ENCODE measurements around the gene TBC1D13. TPM values are rescaled to one million over a fixed set of nuclear protein-coding genes. Genes with fewer than 3 reads are reported as not detected.

Gene TBC1D13
- total and polyA plus RNA-seq, 2 of the 4 experiments (the other 2 are of a cell fraction) = 9.1 to 26.4 TPM

Small RNAs within 50 kb of the gene (microRNA-seq; reads per million reads assigned to microRNA genes)
- gene RF00017 (ENCODE audit: insufficient read depth, insufficient read length) = not detected

Small RNAs within 50 kb of the gene (small RNA-seq; reads per million reads assigned to genes)
- 0 reads per million in 5 experiments for gene RF00017

Other genes with a start within 250 kb of the TBC1D13 start
- gene SPTAN1, start 234.7 kb upstream of the TBC1D13 start, total RNA-seq (2012; rRNA removed) = 327 and 345 TPM in 2 replicates
- gene SPTAN1, start 234.7 kb upstream of the TBC1D13 start, polyA plus RNA-seq (2012; rRNA removed) = 275 and 316 TPM in 2 replicates
- 36.1 and 37.1 TPM in 2 replicates for gene DYNC2I2, start 130.4 kb upstream of the TBC1D13 start, total RNA-seq (2012; rRNA removed)
- 33.7 and 42.9 TPM in 2 replicates for gene DYNC2I2, start 130.4 kb upstream of the TBC1D13 start, polyA plus RNA-seq (2012; rRNA removed)
- 182 and 587 TPM in 2 replicates for gene SET, start 98.0 kb upstream of the TBC1D13 start, total RNA-seq (2012; rRNA removed)
- 80.2 and 104 TPM in 2 replicates for gene SET, start 98.0 kb upstream of the TBC1D13 start, polyA plus RNA-seq (2012; rRNA removed)
- 1.6 and 1.7 TPM in 2 replicates for gene PKN3, start 84.8 kb upstream of the TBC1D13 start, total RNA-seq (2012; rRNA removed)
- 3.8 and 5.7 TPM in 2 replicates for gene PKN3, start 84.8 kb upstream of the TBC1D13 start, polyA plus RNA-seq (2012; rRNA removed)
- gene ZDHHC12, start 63.1 kb upstream of the TBC1D13 start, total RNA-seq (2012; rRNA removed) = 13.9 and 16.7 TPM in 2 replicates
- gene ZDHHC12, start 63.1 kb upstream of the TBC1D13 start, polyA plus RNA-seq (2012; rRNA removed) = 60.7 and 75.1 TPM in 2 replicates
- 7.5 and 7.7 TPM in 2 replicates for gene ZER1, start 15.3 kb upstream of the TBC1D13 start, total RNA-seq (2012; rRNA removed)
- 34.9 and 45.1 TPM in 2 replicates for gene ZER1, start 15.3 kb upstream of the TBC1D13 start, polyA plus RNA-seq (2012; rRNA removed)
- 9.9 and 11.7 TPM in 2 replicates for gene ENDOG, start 31.2 kb downstream of the TBC1D13 start, total RNA-seq (2012; rRNA removed)
- 16.2 and 27.2 TPM in 2 replicates for gene ENDOG, start 31.2 kb downstream of the TBC1D13 start, polyA plus RNA-seq (2012; rRNA removed)
- gene SPOUT1, start 42.5 kb downstream of the TBC1D13 start, total RNA-seq (2012; rRNA removed) = 15.8 and 17.9 TPM in 2 replicates
- gene SPOUT1, start 42.5 kb downstream of the TBC1D13 start, polyA plus RNA-seq (2012; rRNA removed) = 27.8 and 30.2 TPM in 2 replicates
- gene KYAT1, start 94.7 kb downstream of the TBC1D13 start, total RNA-seq (2012; rRNA removed) = 5.8 and 6.8 TPM in 2 replicates
- gene KYAT1, start 94.7 kb downstream of the TBC1D13 start, polyA plus RNA-seq (2012; rRNA removed) = 8.8 and 9.5 TPM in 2 replicates
- gene LRRC8A, start 94.9 kb downstream of the TBC1D13 start, total RNA-seq (2012; rRNA removed) = 42.8 and 45.8 TPM in 2 replicates
- 60.9 and 71.7 TPM in 2 replicates for gene LRRC8A, start 94.9 kb downstream of the TBC1D13 start, polyA plus RNA-seq (2012; rRNA removed)
- 2.2 and 3.3 TPM in 2 replicates for gene PHYHD1, start 133.7 kb downstream of the TBC1D13 start, total RNA-seq (2012; rRNA removed)
- gene PHYHD1, start 133.7 kb downstream of the TBC1D13 start, polyA plus RNA-seq (2012; rRNA removed) = 8.4 and 10.0 TPM in 2 replicates
- gene DOLK, start 160.3 kb downstream of the TBC1D13 start, total RNA-seq (2012; rRNA removed) = 26.4 and 30.8 TPM in 2 replicates
- gene DOLK, start 160.3 kb downstream of the TBC1D13 start, polyA plus RNA-seq (2012; rRNA removed) = 23.2 and 25.4 TPM in 2 replicates
- 52.5 and 59.1 TPM in 2 replicates for gene NUP188, start 160.4 kb downstream of the TBC1D13 start, total RNA-seq (2012; rRNA removed)
- 53.0 and 57.0 TPM in 2 replicates for gene NUP188, start 160.4 kb downstream of the TBC1D13 start, polyA plus RNA-seq (2012; rRNA removed)
- 26.4 and 36.4 TPM in 2 replicates for gene SH3GLB2, start 241.1 kb downstream of the TBC1D13 start, total RNA-seq (2012; rRNA removed)
- 68.4 and 72.1 TPM in 2 replicates for gene SH3GLB2, start 241.1 kb downstream of the TBC1D13 start, polyA plus RNA-seq (2012; rRNA removed)
- gene MIGA2, start 249.4 kb downstream of the TBC1D13 start, total RNA-seq (2012; rRNA removed) = 9.7 and 12.5 TPM in 2 replicates
- 25.3 and 25.9 TPM in 2 replicates for gene MIGA2, start 249.4 kb downstream of the TBC1D13 start, polyA plus RNA-seq (2012; rRNA removed)

Measured in IMR-90 (cell line).